Adrenal gland (tissue), 12 donors: ENCODE measurements around the gene GAGE10. TPM values are rescaled to one million over a fixed set of nuclear protein-coding genes. Genes with fewer than 3 reads are reported as not detected.
A peak's percentile ranks its signal among the peaks of the same experiment; 100 is the strongest.

Source experiments
- DNase-seq, 7 donors: peaks; one replicate each; pipeline ENCODE4 v3.0.0-alpha.2; 2019 to 2020
- H3K27ac ChIP-seq, 5 donors: fragments of 200-600 bp; sonication (generic) in 4 of 5; 1 replicate in 3 of 5; 2 replicates in 2 of 5; pipeline versions ENCODE4 v1.5.1 to v1.8.0; 2016 to 2020; ENCODE audit warnings: mild to moderate bottlenecking in 1 of 5
- H3K27me3 ChIP-seq: fragments of 200-600 bp; 2 replicates; pipeline ENCODE4 v1.8.0; 2021
- H3K36me3 ChIP-seq, 2 donors: fragments of 200-600 bp; replicated peaks in 1 of 2; 1 replicate in 1 of 2; 2 replicates in 1 of 2; pipeline versions ENCODE4 v1.5.1 to v1.8.0; 2018 to 2022
- H3K4me1 ChIP-seq, 2 donors: fragments of 200-600 bp; replicated peaks in 1 of 2; 1 replicate in 1 of 2; 2 replicates in 1 of 2; pipeline versions ENCODE4 v1.5.1 to v1.8.0; 2018 to 2021
- H3K4me3 ChIP-seq, 4 donors: fragments of 200-600 bp; sonication (generic) in 3 of 4; one replicate each; pipeline ENCODE4 v1.5.1; 2016 to 2018
- H3K9me3 ChIP-seq, 3 donors: fragments of 200-600 bp; sonication (generic) in 1 of 3; replicated peaks in 1 of 3; 1 replicate in 2 of 3; 2 replicates in 1 of 3; pipeline versions ENCODE4 v1.5.1 to v1.8.0; 2016 to 2021
- CTCF ChIP-seq, 6 experiments: fragments of 450-650 bp in 4 of 6; fragments of 200-600 bp in 2 of 6; sonication (generic) in 1 of 6; IDR thresholded peaks; 1 replicate in 5 of 6; 2 replicates in 1 of 6; pipeline versions ENCODE4 v1.5.1 to v1.8.0; 2016 to 2021; ENCODE audit warnings: antibody characterized with exemption in 6 of 6, mild to moderate bottlenecking in 2 of 6, moderate library complexity in 1 of 6
- POLR2A ChIP-seq, 2 donors: fragments of 450-650 bp; IDR thresholded peaks; one replicate each; pipeline ENCODE4 v1.6.1; 2017; ENCODE audit warnings: antibody characterized with exemption in 2 of 2, mild to moderate bottlenecking in 2 of 2, moderate library complexity in 1 of 2
- WGBS, 4 donors: extraction: QIAGEN DNeasy Blood & Tissue Kit in 2 of 4; methylation state at CpG; one replicate each; pipeline versions ENCODE4 v1.1.5 to v1.1.7; 2013 to 2017; 5-methylcytosine and 5-hydroxymethylcytosine counted together
- intact Hi-C, 2 donors: fragments of 100-400 bp; cut with DNase I; formaldehyde crosslinking; loops; one replicate each; pipeline versions ENCODE4 v1.14.1 to v1.15.0; 2022 to 2023
- polyA plus RNA-seq, 3 donors: library from polyadenylated mRNA; stranded (reverse); fragments of 200-250 nt in 2 of 3; fragments of 350-450 nt in 1 of 3; fragmentation: Illumina TruSeq in 1 of 3; extraction: RNeasy Lipid Tissue Mini Kit (QIAGEN cat#74804) in 1 of 3; gene quantifications; one replicate each; pipeline ENCODE4 v1.2.3, GENCODE V29; 2013 to 2014
- total RNA-seq, 9 donors: library from RNA; depleted of rRNA in 4 of 9; stranded (reverse); fragments of >200 nt in 4 of 9; fragments of 120-200 nt in 1 of 9; fragmentation: NEBNext Ultra II Directional in 1 of 9; extraction: Animal tissue kit (Norgen Biotek cat#: 25700) in 1 of 9; gene quantifications; one replicate each; pipeline versions ENCODE4 v1.1.0 to v1.2.4, GENCODE V29; 2013 to 2023
- donor health status: healthy with polysubstance abuse.
- donor health status: Bipolar disorder and iron deficiency.
- donor health status: DM: yes; HTN: yes; CAD: no.
- donor health status: DM: no; HTN: no; CAD: no.
- donor health status: DM: no; HTN: no; CAD: no.
- donor health status: DM: yes; HTN: yes; CAD: no.

The GAGE10 gene
- total and polyA plus RNA-seq, 12 donors: 0.33 TPM; not detected in 11

GRCh38 chrX:49269010-49269766 is 34.3 kb upstream of the GAGE10 start:
- intact Hi-C loops: no loop called here
- Histone ChIP-seq H3K27ac (peak overlapping the region; percentile 84 to 99 (median 93)), H3K9me3 (no peaks in the 10 kb centered on the region), H3K27me3 (no peaks in the 10 kb centered on the region), H3K4me3 (peak overlapping the region in 2 of 4 donors; percentile 23 to 80), H3K4me1 (peaks cover 0 to 17% of the 10 kb centered on the region in 2 donors), H3K36me3 (no peaks in the 10 kb centered on the region)
- 0 to 48% (median 22%) methylated on average over 33 to 45 of the region's 45 CpGs for WGBS, 4 donors
- TF ChIP-seq POLR2A (IDR thresholded peaks at IDR 0.05): peak; percentile 63 to 79
- no peak for TF ChIP-seq CTCF (IDR thresholded peaks at IDR 0.05)
- peak; percentile 95 to 99 (median 98) for DNase-seq

DNA sequence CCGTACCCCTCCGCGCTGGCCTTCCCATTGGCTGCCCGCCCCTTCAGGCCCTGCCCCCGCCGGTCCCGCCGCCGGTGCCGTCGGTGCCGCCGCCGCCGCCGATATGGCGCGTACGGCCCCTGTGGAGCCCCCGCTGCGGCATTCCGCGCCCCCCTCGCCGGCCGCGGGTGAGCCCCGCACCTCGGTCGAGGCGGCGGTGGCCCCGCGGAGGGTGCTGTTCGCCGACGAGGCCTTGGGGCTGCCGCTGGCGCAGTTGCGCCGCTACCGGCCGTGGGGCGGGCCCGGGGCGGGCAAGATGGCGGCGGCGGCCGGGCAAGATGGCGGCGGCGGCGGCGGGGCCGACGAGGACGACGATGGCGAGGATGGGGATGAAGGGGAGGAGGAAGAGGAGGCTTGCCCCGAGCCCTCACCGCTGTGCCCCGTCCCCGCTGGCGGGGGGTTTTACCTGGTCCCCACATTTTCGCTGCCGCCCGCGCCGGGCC is 33.6 kb upstream of the GAGE10 start, which contains the start of gene PPP1R3F:
PPP1R3F (plus strand) TSS at position 27 of the 482 bp plus-strand sequence; CDS start at position 104, 77 bp downstream.
- intact Hi-C loops: no loop called here
- H3K27me3 ChIP-seq: no peaks in the 10 kb centered on the region
- peak in 1 of 7 donors; percentile 20 for DNase-seq
- peak within 1 kb of the TSS; percentile 84 to 99 (median 93) for H3K27ac ChIP-seq
- TF ChIP-seq CTCF (IDR thresholded peaks at IDR 0.05) (peak in 1 of 6 experiments; percentile 10), POLR2A (IDR thresholded peaks at IDR 0.05) (peak; percentile 78 to 80)
- WGBS, 4 donors: 1 to 52% (median 32%) methylated on average over 3 to 59 of the region's 70 CpGs; no CpG with 5 or more reads in 1 of the 4 donors
- no peaks in the 10 kb centered on the region for H3K36me3 ChIP-seq
- H3K4me1 ChIP-seq: peaks cover 0 to 17% of the 10 kb centered on the region in 2 donors
- H3K4me3 ChIP-seq: peak within 1 kb of the TSS in 2 of 4 donors; percentile 59 to 80
- no peaks in the 10 kb centered on the region for H3K9me3 ChIP-seq

DNA sequence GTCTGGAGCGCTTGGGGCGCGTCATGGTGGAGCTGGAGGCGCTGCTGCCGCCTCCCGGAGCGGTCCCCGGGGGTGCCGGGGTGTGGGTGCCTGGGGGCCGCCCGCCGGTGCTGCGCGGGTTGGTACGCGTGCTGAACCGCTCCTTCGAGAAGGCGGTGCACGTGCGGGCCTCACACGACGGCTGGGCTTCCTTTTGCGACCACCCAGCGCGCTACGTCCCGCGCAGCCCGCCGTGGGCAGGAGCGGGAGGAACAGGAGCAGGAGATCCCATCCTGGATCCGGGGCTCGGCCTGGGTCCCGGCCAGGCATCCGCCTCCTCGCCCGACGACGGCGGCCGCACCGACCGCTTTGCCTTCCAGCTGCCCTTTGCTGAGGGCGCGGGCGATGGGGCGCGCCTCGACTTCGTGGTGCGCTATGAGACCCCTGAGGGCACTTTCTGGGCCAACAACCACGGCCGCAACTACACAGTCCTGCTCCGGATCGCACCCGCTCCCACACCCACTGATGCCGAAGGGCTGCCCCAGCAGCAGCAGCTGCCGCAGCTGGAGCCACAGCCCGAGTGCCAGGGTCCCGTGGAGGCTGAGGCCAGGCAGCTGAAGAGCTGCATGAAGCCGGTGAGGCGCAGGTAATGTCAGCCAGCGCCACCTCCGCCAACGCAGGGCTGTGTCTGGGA is 33.1 kb upstream of the GAGE10 start:
- peak overlapping the region; percentile 13 to 99 (median 93) for H3K27ac ChIP-seq
- peak overlapping the region in 2 of 4 donors; percentile 59 to 80 for H3K4me3 ChIP-seq
- H3K4me1 ChIP-seq: peaks cover 0 to 17% of the 10 kb centered on the region in 2 donors
- no peaks in the 10 kb centered on the region for H3K36me3 ChIP-seq
- H3K9me3 ChIP-seq: no peaks in the 10 kb centered on the region
- intact Hi-C loops: no loop called here
- DNase-seq: peak in 2 of 7 donors; percentile 14 to 29
- H3K27me3 ChIP-seq: no peaks in the 10 kb centered on the region
- 47 to 87% (median 70%) methylated on average over 3 to 66 of the region's 66 CpGs for WGBS, 4 donors
- TF ChIP-seq CTCF (IDR thresholded peaks at IDR 0.05) (no peak), POLR2A (IDR thresholded peaks at IDR 0.05) (no peak)

GRCh38 chrX:49271341-49271740 is 32.1 kb upstream of the GAGE10 start:
- Histone ChIP-seq H3K27ac (peak overlapping the region in 1 of 5 donors; percentile 93), H3K36me3 (no peaks in the 10 kb centered on the region), H3K9me3 (no peaks in the 10 kb centered on the region), H3K27me3 (no peaks in the 10 kb centered on the region), H3K4me1 (peaks cover 0 to 17% of the 10 kb centered on the region in 2 donors), H3K4me3 (peak overlapping the region in 1 of 4 donors; percentile 80)
- intact Hi-C loops: no loop called here
- TF ChIP-seq CTCF (IDR thresholded peaks at IDR 0.05) (no peak), POLR2A (IDR thresholded peaks at IDR 0.05) (no peak)
- DNase-seq: peak in 1 of 7 donors; percentile 2
- 54 to 80% (median 72%) methylated on average over 2 of the region's 2 CpGs for WGBS, 4 donors
